ENCODE measurements around the gene GHR. TPM values are rescaled to one million over a fixed set of nuclear protein-coding genes. Genes with fewer than 3 reads are reported as not detected.

The GHR gene
- 2.3 and 2.4 TPM in 2 replicates for total RNA-seq

DNA sequence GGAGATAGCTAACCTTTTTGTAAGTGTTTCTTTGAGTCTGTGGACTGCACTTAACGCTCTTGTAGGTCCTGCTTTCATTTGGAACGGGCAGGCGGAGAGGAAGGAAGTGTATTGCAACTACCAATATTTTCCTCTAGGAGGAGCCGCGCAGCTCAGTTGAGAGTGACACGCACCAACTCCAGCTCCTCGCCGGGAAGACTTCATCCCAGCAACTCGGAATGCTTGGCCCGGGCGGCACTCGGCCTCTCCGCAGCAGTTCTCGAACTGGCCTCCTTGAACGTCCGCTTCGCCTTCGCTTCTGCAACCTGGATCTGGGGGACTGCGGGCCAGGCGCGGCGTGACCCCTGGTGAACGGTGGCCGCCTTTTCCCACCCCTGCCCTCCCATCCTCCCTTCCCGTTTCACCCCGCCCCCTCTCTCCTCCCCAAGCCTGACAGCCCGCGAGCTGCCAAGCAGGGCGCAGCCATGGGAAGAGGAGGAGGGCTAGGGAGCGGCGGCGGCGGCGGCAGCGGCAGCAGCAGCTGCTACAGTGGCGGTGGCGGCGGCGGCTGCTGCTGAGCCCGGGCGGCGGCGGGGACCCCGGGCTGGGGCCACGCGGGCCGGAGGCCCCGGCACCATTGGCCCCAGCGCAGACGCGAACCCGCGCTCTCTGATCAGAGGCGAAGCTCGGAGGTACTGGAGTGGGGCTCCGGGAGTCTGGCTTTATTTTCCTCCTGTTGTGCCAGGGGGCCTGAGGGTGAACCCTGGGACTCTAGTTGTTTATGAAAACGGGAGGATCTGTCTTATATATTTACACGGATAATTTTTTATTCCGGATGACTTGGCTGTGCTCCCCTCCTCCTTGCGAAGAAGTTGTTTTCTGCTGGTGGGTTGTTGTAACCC, at the start of gene GHR:
TSS of gene GHR (plus strand) at position 155 of the 881 bp plus-strand sequence. CDS start 142,436 bp downstream, outside the sequence.

DNA sequence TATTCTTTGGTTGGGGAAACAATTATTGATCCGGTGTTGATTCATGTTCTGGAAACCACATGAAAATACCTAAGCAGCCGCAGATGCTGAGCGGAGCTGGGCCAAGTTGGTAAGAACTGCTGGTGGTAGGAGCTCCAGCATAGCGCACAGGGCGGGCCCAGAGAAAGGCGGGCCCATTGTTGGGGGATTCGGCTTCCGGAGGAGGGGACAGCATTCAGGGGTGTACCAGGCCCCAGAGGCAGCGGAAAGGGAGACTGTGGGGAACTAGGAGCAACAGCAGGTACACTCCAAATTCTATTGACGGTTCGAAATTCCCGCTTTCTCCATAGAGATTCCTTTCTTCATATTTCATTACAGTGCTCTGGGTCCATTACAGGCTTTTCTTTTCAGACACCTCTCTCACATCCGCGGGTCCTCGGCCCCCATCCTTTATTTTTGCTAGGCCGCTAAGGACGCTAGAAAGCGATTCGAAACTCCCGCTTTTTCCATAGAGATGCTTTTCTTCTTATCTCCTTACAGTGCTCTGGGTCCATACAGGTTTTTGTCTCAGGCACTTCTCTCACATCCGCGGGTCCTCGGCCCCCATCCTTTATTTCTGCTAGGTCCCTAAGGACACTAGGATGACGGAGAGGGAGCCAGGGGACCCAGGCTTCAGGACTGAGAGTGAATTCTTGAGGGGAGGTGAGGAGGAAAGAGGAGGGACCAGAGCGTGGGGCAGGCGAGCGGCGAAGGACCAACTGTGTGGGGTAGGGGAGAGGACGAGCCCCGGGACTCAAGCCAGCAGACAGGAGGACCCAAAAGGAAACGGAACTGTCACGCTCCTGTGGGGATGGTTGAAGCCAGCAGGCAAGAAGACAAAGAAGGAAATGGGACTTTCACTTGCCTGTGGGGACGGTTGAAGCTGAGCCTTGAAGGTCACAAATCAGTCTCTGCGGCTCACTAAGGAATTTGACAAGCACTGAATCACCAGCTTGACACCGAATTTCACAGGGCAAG, 333.7 kb downstream of the GHR start, which contains the start of gene CCDC152:
TSS of gene CCDC152 (plus strand) at position 213 of the 996 bp plus-strand sequence. CDS start 2,304 bp downstream, outside the sequence.

